HEK293 (cell line): ENCODE data around the gene DENND1A.

Experiments
- CTCF ChIP-seq: fragments of 450-650 bp; formaldehyde crosslinking; IDR thresholded peaks from 2 replicates; pipeline ENCODE4 v1.5.1; 2016; ENCODE audit warnings: missing biosample characterization, missing genetic modification characterization
- PRDM10 ChIP-seq: fragments of 450-650 bp; formaldehyde crosslinking; IDR thresholded peaks from 2 replicates; pipeline ENCODE4 v1.5.1; 2016; ENCODE audit warnings: missing biosample characterization, missing genetic modification characterization
- YY1 ChIP-seq: fragments of 450-650 bp; formaldehyde crosslinking; IDR thresholded peaks from 2 replicates; pipeline ENCODE4 v1.5.1; 2018; ENCODE audit warnings: missing biosample characterization, missing genetic modification characterization
- ZBTB10 ChIP-seq: fragments of 450-650 bp; formaldehyde crosslinking; IDR thresholded peaks from 2 replicates; pipeline ENCODE4 v1.5.1; 2016; ENCODE audit warnings: missing biosample characterization, missing genetic modification characterization
- ZNF24 ChIP-seq: fragments of 450-650 bp; formaldehyde crosslinking; IDR thresholded peaks from 2 replicates; pipeline ENCODE4 v1.5.1; 2016; ENCODE audit warnings: missing biosample characterization, missing genetic modification characterization
- ZNF280D ChIP-seq: fragments of 450-650 bp; formaldehyde crosslinking; IDR thresholded peaks from 2 replicates; pipeline ENCODE4 v1.5.1; 2016; ENCODE audit warnings: missing biosample characterization, missing genetic modification characterization
- ZNF629 ChIP-seq: fragments of 450-650 bp; formaldehyde crosslinking; IDR thresholded peaks from 2 replicates; pipeline ENCODE4 v1.5.1; 2017; ENCODE audit warnings: missing biosample characterization, missing genetic modification characterization
- ZSCAN16 ChIP-seq: fragments of 450-650 bp; formaldehyde crosslinking; IDR thresholded peaks from 2 replicates; pipeline ENCODE4 v1.5.1; 2016; ENCODE audit warnings: missing biosample characterization, missing genetic modification characterization

- TF ChIP-seq YY1 (no peak), CTCF (tag by site-specific recombination) (no peak), PRDM10 (tag by site-specific recombination) (no peak), ZBTB10 (tag by site-specific recombination) (no peak), ZNF24 (no peak), ZSCAN16 (tag by site-specific recombination) (no peak), ZNF280D (no peak), ZNF629 (tag by site-specific recombination) (no peak)
Measured at GRCh38 chr9:123387686-123388085, 542.2 kb downstream of the DENND1A start.
